Measurements from ENCODE around the gene CXCL12.

Gene CXCL12

DNA sequence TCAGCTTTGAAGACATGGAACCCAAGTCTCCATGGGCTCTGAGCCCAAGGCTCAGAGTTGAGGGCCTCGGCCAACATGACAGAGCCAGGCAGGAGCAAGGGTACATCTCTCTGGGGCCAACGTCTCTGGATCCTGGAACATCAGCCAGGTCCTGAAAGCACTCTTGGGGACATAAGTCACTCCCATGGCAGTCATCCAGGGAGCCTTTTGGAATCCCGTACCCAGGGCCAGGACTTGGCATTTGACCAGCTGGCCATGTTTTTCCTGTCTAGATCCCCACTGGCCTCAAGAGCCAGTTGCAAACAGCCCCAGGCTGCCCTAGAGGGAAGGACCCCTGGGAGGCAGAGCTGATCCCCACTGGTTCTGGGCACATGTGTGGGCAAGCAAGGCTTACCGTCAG, 4.3 kb upstream of the CXCL12 start:
- no peak overlapping the region for H3K27ac ChIP-seq
- TF ChIP-seq, protein P1, sequence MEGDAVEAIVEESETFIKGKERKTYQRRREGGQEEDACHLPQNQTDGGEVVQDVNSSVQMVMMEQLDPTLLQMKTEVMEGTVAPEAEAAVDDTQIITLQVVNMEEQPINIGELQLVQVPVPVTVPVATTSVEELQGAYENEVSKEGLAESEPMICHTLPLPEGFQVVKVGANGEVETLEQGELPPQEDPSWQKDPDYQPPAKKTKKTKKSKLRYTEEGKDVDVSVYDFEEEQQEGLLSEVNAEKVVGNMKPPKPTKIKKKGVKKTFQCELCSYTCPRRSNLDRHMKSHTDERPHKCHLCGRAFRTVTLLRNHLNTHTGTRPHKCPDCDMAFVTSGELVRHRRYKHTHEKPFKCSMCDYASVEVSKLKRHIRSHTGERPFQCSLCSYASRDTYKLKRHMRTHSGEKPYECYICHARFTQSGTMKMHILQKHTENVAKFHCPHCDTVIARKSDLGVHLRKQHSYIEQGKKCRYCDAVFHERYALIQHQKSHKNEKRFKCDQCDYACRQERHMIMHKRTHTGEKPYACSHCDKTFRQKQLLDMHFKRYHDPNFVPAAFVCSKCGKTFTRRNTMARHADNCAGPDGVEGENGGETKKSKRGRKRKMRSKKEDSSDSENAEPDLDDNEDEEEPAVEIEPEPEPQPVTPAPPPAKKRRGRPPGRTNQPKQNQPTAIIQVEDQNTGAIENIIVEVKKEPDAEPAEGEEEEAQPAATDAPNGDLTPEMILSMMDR (conservative IDR thresholded peaks at IDR 0.05) = no peak
- TF ChIP-seq ZFX (IDR thresholded peaks at IDR 0.05) = no peak

DNA sequence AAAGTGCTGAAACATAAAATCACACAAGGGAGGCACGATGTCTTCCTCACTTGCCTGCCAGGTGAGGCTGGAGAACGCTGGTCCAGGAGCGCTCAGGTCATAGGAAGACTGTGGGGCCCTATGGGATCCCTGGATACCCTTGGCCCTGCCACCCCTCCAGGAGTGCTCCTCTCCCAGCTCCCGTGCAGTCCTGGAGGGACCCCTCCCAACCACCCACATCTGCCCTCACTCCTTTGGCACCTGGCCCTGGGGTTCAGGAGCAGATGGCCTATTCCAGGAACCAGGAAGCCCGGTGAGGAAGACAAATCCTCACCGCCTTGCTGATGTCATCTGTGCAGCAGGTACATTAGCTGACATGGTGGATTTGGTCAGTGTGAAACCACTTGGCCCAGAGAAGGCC, 3.7 kb upstream of the CXCL12 start:
- TF ChIP-seq, protein P1 (conservative IDR thresholded peaks at IDR 0.05) = no peak
- no peak for TF ChIP-seq ZFX (IDR thresholded peaks at IDR 0.05)
- no peak overlapping the region for H3K27ac ChIP-seq

DNA sequence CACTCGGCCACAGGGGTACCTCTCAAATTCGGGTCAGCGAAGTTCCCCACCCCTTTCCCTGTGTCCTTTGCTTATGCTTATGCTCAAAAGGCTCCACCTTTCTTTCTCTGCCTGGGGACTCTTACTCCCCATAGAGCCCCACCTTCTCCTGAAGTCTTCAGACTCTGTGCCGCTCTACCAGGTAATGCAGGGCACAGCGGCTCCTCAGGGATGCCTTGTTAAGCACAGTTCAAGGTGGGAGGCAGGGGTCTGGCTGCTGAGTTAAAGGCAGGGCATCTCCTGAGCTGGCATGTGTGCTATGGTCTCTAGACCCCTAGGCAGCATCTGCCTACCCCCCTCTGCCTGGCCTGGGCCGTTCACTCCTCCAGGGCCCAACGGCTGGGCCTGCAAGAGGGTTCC, 3.0 kb upstream of the CXCL12 start:
- no peak overlapping the region for H3K27ac ChIP-seq
- TF ChIP-seq ZFX (IDR thresholded peaks at IDR 0.05) = no peak
- TF ChIP-seq, protein P1 (conservative IDR thresholded peaks at IDR 0.05) = no peak

DNA sequence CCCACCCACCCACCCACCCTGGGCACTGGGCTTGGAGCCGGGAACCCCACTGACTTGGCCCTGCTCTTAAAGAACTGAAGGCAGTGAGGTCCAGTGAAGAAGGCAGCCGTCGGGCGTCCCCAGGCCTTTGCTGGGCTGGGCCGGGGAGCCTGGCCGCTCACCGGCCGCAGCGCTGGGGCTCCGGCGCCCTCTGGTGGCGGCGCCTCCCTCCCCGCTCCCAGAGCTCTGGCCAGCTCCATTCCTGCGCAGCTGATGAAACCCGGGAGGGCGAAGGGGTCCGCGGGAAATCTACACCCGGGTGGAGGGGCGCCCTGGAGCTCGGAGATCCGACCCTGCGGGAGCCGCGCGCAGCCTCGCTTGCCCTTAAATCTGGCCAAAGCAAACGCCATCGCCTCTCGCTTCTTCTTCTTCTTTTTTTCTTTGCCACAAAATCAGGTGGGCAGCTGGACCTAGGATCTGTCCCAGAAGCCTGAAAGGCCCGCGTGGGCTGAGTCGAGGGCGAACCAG, 1.7 kb upstream of the CXCL12 start:
- TF ChIP-seq ZFX (IDR thresholded peaks at IDR 0.05) = no peak
- TF ChIP-seq, protein P1 (conservative IDR thresholded peaks at IDR 0.05) = peak; percentile 93
- no peak overlapping the region for H3K27ac ChIP-seq

DNA sequence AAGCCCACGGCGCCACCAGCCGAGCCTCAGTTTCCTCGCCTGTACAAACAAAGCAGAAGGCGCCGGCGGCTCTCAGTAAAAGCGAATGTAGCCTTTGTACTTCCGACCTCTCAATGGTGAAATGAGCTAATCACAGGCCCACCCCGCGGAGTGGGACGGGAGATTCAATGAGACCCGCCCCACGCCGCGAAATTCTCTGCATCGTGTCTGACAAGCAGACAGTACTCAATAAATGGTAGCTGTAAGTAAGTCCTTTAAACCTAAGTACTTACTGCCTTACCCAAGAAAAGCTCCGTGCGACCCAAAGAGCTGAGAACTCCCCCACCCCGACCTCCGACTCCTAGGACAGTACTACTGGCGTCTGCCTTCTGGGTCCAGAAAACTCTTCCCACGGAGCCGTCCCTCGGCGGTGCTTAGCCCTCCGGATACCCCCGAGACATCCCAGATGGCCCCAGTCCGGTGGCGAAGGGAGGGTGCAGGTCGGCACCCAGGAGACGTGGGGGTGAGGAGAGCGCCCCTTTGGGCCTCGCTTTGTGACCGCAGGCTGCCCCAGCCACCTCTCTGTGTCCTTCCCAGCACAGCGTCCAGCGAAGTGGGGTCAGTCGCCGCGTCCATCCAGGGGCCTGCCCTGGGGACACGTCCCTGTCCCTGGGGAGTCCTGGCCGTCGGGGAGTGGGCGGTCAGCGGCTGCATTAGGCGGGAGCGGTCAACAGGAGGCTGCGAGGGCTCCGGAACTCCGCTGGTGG, 972 bp upstream of the CXCL12 start:
- no peak overlapping the region for H3K27ac ChIP-seq
- TF ChIP-seq, protein P1 (conservative IDR thresholded peaks at IDR 0.05) = no peak
- no peak for TF ChIP-seq ZFX (IDR thresholded peaks at IDR 0.05)

DNA sequence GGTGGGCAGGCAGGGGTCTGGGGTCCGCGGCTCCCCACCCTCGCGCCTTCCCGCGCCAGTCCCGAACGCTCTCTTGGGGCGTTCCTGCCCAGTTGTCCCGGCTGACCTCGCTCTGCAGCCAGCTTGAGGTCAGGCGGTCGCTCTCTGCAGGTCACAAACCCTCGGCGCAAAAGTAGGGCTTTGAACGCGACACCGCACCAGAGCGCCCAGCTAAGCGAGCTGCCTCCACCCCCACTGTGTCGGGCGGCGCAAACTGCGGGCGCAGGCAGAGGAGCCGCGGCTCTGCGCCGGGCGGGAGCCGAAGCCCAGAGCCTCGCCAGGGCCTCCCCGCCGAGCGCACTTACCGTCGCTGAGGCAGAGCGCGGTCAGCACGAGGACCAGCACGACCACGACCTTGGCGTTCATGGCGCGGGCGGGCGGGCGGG, 284 bp downstream of the CXCL12 start:
- TF ChIP-seq, protein P1 (conservative IDR thresholded peaks at IDR 0.05) = no peak
- TF ChIP-seq ZFX (IDR thresholded peaks at IDR 0.05) = no peak
- peak overlapping the region; percentile 31 for H3K27ac ChIP-seq

DNA sequence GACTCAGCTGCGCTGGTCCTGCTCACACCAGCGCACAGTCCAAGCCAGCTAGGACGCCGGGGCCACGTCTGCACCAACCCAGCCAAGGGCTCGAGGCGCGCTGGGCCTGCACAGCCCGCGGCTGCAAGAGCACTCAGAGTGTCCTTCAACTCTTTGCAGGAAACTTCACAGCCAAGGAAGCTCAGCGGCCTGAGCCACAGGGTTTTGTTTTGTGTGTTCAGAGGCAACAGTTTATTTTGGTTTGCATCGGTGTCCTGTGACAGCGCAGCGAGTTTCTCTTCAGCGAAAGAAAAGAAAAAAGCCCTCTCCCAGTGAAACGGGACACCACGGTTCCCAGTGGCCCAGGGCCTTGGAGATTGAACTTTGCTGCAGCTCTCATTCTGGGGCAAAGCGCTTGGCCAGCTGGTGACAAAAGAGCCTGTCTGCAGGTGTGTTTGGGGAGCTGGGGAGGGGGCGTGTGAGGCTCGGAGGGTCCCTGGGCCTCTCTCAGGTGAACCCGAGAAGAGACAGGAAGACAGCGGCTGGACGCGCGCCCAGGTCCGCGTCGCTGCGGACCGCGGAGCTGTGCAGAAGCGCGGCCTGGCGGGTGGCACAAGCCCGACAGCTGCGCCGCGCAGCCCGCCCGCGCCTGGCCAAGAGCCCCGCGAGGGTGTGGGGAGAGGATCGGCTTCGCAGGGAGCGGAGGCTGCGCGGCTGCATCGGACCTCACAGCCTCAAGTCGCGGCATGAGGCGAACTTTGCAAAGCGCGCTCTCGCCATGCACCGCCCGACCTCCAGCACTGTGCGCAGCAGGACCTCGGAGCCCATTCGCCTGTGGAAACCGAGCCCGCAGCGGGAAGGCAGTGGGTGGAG, 922 bp downstream of the CXCL12 start:
- no peak for TF ChIP-seq ZFX (IDR thresholded peaks at IDR 0.05)
- TF ChIP-seq, protein P1 (conservative IDR thresholded peaks at IDR 0.05) = no peak
- peak overlapping the region; percentile 31; the same call in 1 of the 2 replicates for H3K27ac ChIP-seq
